Aorta (tissue), 5 donors: ENCODE results near the gene CD209. TPM values are rescaled to one million over a fixed set of nuclear protein-coding genes. Genes with fewer than 3 reads are reported as not detected.

Experiments used
- ATAC-seq: fragments of 200-7000 bp; cut with Tn5 transposase; one replicate; pipeline ENCODE4 v1.9.1; 2022; ENCODE audit warnings: moderate library complexity; ENCODE audit not compliant: low FRiP score
- DNase-seq, 2 donors: peaks; one replicate each; pipeline ENCODE4 v3.0.0-alpha.2; 2020
- H3K27ac ChIP-seq, 2 donors: one replicate each; pipeline ENCODE4 v1.5.1; 2013; ENCODE audit warnings: low read length in 2 of 2, mild to moderate bottlenecking in 2 of 2, moderate library complexity in 2 of 2, control low read depth in 1 of 2, inconsistent platforms in 1 of 2, low read depth in 1 of 2
- H3K27me3 ChIP-seq, 2 donors: one replicate each; pipeline ENCODE4 v1.6.1; 2013; ENCODE audit warnings: control low read depth in 1 of 2, low read length in 1 of 2, mild to moderate bottlenecking in 1 of 2, moderate library complexity in 1 of 2; ENCODE audit not compliant: insufficient read depth in 2 of 2, control insufficient read depth in 1 of 2
- H3K36me3 ChIP-seq, 2 donors: one replicate each; pipeline ENCODE4 v1.6.1; 2013; ENCODE audit warnings: control low read depth in 1 of 2, low read length in 1 of 2, mild to moderate bottlenecking in 1 of 2; ENCODE audit not compliant: insufficient read depth in 2 of 2, control insufficient read depth in 1 of 2
- H3K4me1 ChIP-seq, 2 donors: one replicate each; pipeline ENCODE4 v1.6.1; 2013; ENCODE audit warnings: low read length in 2 of 2, control low read depth in 1 of 2, mild to moderate bottlenecking in 1 of 2, moderate library complexity in 1 of 2; ENCODE audit not compliant: insufficient read depth in 2 of 2, control insufficient read depth in 1 of 2
- H3K4me3 ChIP-seq, 2 donors: one replicate each; pipeline ENCODE4 v1.5.1; 2013; ENCODE audit warnings: low read length in 2 of 2, control low read depth in 1 of 2, mild to moderate bottlenecking in 1 of 2
- H3K9me3 ChIP-seq: one replicate; pipeline ENCODE4 v1.6.1; 2013; ENCODE audit warnings: mild to moderate bottlenecking, low read length; ENCODE audit not compliant: control insufficient read depth
- WGBS, 2 donors: extraction: QIAGEN DNeasy Blood & Tissue Kit; methylation state at CpG; one replicate each; pipeline ENCODE4 v1.1.7; 2013; 5-methylcytosine and 5-hydroxymethylcytosine counted together
- intact Hi-C, 2 donors: fragments of 100-400 bp; cut with DNase I; formaldehyde crosslinking; loops; one replicate each; pipeline versions ENCODE4 v1.14.2 to v1.15.0; 2022
- polyA plus RNA-seq, 2 donors: library from polyadenylated mRNA; stranded (reverse); fragments of 200-250 nt; gene quantifications; one replicate each; pipeline ENCODE4 v1.2.3, GENCODE V29; 2013
- total RNA-seq, 2 donors: library from RNA; stranded (reverse); fragmentation: NEBNext Ultra II Directional; extraction: Animal tissue kit (Norgen Biotek cat#: 25700); gene quantifications; one replicate each; pipeline ENCODE4 v1.2.1, GENCODE V29; 2021
- donor health status: healthy with polysubstance abuse.
- donor health status: Bipolar disorder and iron deficiency.
- donor health status: DM: no; HTN: no; CAD: no.
- donor health status: DM: no; HTN: no; CAD: no.
- donor health status: DM: yes; HTN: yes; CAD: no.

Gene CD209
- total and polyA plus RNA-seq, 4 donors, result 1.0 to 63.9 (median 11.2) TPM

GRCh38 chr19:7744871-7745650 lies 2.3 kb downstream of the CD209 start:
- no peaks in the 10 kb centered on the region for H3K9me3 ChIP-seq
- H3K27me3 ChIP-seq, result peaks cover 0 to 1% of the 10 kb centered on the region in 2 donors
- 76 to 77% methylated on average over 12 of the region's 12 CpGs for WGBS, 2 donors
- ATAC-seq (no peak), DNase-seq (no peak)
- no peak overlapping the region for H3K27ac ChIP-seq
- intact Hi-C loops, result no loop called here
- no peaks in the 10 kb centered on the region for H3K36me3 ChIP-seq
- no peak overlapping the region for H3K4me3 ChIP-seq
- H3K4me1 ChIP-seq, result no peaks in the 10 kb centered on the region

GRCh38 chr19:7744199-7744786 lies 3.0 kb downstream of the CD209 start:
- H3K36me3 ChIP-seq, result no peaks in the 10 kb centered on the region
- H3K9me3 ChIP-seq, result no peaks in the 10 kb centered on the region
- 67 to 69% methylated on average over 5 of the region's 5 CpGs for WGBS, 2 donors
- DNase-seq, result no peak
- ATAC-seq, result no peak
- intact Hi-C loops, result no loop called here
- no peak overlapping the region for H3K27ac ChIP-seq
- H3K27me3 ChIP-seq, result peaks cover 0 to 1% of the 10 kb centered on the region in 2 donors
- H3K4me3 ChIP-seq, result no peak overlapping the region
- H3K4me1 ChIP-seq, result no peaks in the 10 kb centered on the region

GRCh38 chr19:7743425-7743841 lies 3.9 kb downstream of the CD209 start:
- ATAC-seq (no peak), DNase-seq (no peak)
- WGBS, 2 donors, result 62 to 71% methylated on average over 2 of the region's 2 CpGs
- intact Hi-C loops, result no loop called here
- no peaks in the 10 kb centered on the region for H3K9me3 ChIP-seq
- H3K36me3 ChIP-seq, result no peaks in the 10 kb centered on the region
- no peaks in the 10 kb centered on the region for H3K27me3 ChIP-seq
- no peaks in the 10 kb centered on the region for H3K4me1 ChIP-seq
- H3K27ac ChIP-seq, result no peak overlapping the region
- no peak overlapping the region for H3K4me3 ChIP-seq

- no peaks in the 10 kb centered on the region for H3K36me3 ChIP-seq
- H3K4me3 ChIP-seq, result no peak overlapping the region
- no peaks in the 10 kb centered on the region for H3K4me1 ChIP-seq
- DNase-seq (no peak), ATAC-seq (no peak)
- intact Hi-C loops, result no loop called here
- WGBS, 2 donors, result 74 to 76% methylated on average over 11 of the region's 11 CpGs
- H3K27ac ChIP-seq, result no peak overlapping the region
- no peaks in the 10 kb centered on the region for H3K27me3 ChIP-seq
- no peaks in the 10 kb centered on the region for H3K9me3 ChIP-seq
These were observed 4.3 kb downstream of the CD209 start for GRCh38 chr19:7742991-7743390.

GRCh38 chr19:7742575-7742974 lies 4.8 kb downstream of the CD209 start:
- Histone ChIP-seq H3K36me3 (no peaks in the 10 kb centered on the region), H3K4me1 (no peaks in the 10 kb centered on the region), H3K4me3 (no peak overlapping the region), H3K27ac (no peak overlapping the region), H3K27me3 (no peaks in the 10 kb centered on the region), H3K9me3 (no peaks in the 10 kb centered on the region)
- ATAC-seq (no peak), DNase-seq (no peak)
- WGBS, 2 donors, result 74 to 79% methylated on average over 2 of the region's 2 CpGs
- intact Hi-C loops, result no loop called here

GRCh38 chr19:7740682-7741054 lies 6.7 kb downstream of the CD209 start:
- ATAC-seq, result no peak
- no peak for DNase-seq
- 79 to 91% methylated on average over 6 of the region's 6 CpGs for WGBS, 2 donors

GRCh38 chr19:7739801-7740681 lies 7.3 kb downstream of the CD209 start:
- DNase-seq (no peak), ATAC-seq (no peak)
- Histone ChIP-seq H3K9me3 (no peaks in the 10 kb centered on the region), H3K27me3 (no peaks in the 10 kb centered on the region), H3K27ac (no peak overlapping the region), H3K4me1 (no peaks in the 10 kb centered on the region), H3K36me3 (no peaks in the 10 kb centered on the region), H3K4me3 (no peak overlapping the region)
- WGBS, 2 donors, result 72 to 75% methylated on average over 19 of the region's 19 CpGs
- intact Hi-C loops, result no loop called here

More at GRCh38 chr19:7740682-7741054, 6.7 kb downstream of the CD209 start:
- Histone ChIP-seq H3K27ac (no peak overlapping the region), H3K4me3 (no peak overlapping the region), H3K4me1 (no peaks in the 10 kb centered on the region), H3K27me3 (no peaks in the 10 kb centered on the region), H3K9me3 (no peaks in the 10 kb centered on the region), H3K36me3 (no peaks in the 10 kb centered on the region)
- intact Hi-C loops, result no loop called here

- Histone ChIP-seq H3K4me1 (no peaks in the 10 kb centered on the region), H3K4me3 (no peak overlapping the region), H3K27ac (no peak overlapping the region), H3K9me3 (no peaks in the 10 kb centered on the region), H3K27me3 (no peaks in the 10 kb centered on the region), H3K36me3 (no peaks in the 10 kb centered on the region)
- no peak for ATAC-seq
- intact Hi-C loops, result no loop called here
- DNase-seq, result no peak
- 36 to 40% methylated on average over 2 of the region's 2 CpGs for WGBS, 2 donors
These were observed 8.1 kb downstream of the CD209 start for GRCh38 chr19:7739211-7739755.
